ENCODE data around the gene SGTA. TPM values are rescaled to one million over a fixed set of nuclear protein-coding genes. Genes with fewer than 3 reads are reported as not detected.

The SGTA gene
- total and polyA plus RNA-seq, 2 of the 8 experiments (the other 6 are each of a cell fraction or from before 2014, with no cell fraction given): 86.8 to 130 TPM

GRCh38 chr19:2755448-2755705 lies 27.7 kb downstream of the SGTA start (continued):
- TF ChIP-seq CHD7 (IDR thresholded peaks at IDR 0.05; ENCODE audit: insufficient replicate concordance, low read length) (no peak), MAX (IDR thresholded peaks at IDR 0.05) (no peak), KDM1A (IDR thresholded peaks at IDR 0.05; ENCODE audit: borderline replicate concordance, low read length) (no peak), BACH1 (IDR thresholded peaks at IDR 0.05; ENCODE audit: low read length) (no peak), SP4 (IDR thresholded peaks at IDR 0.05; ENCODE audit: low read length) (no peak), RFX5 (IDR thresholded peaks at IDR 0.05; ENCODE audit: borderline replicate concordance, low read depth, low read length) (no peak), NANOG (IDR thresholded peaks at IDR 0.05; ENCODE audit: insufficient read depth, low read depth, low read length, poor library complexity, severe bottlenecking) (no peak), SIX5 (IDR thresholded peaks at IDR 0.05; ENCODE audit: low read depth, low read length) (no peak), SP1 (IDR thresholded peaks at IDR 0.05; ENCODE audit: low read depth, low read length) (no peak), POU5F1 (IDR thresholded peaks at IDR 0.05; ENCODE audit: low read depth, low read length) (no peak)

All from H1 (cell line).